CD8-positive, alpha-beta memory T cell (primary cell): ENCODE data around the gene NRG4. TPM values are rescaled to one million over a fixed set of nuclear protein-coding genes. Genes with fewer than 3 reads are reported as not detected.
"Not testable (repeated sequence)": the region's sequence is repeated elsewhere in the genome, so short reads cannot be mapped to it uniquely, and the experiment has no call there.

Source experiments
- CTCF ChIA-PET: fragments of 350-600 bp; sonication (Branson Sonifier 250); formaldehyde crosslinking; loops from one replicate; lab custom pipeline; 2021; ENCODE audit warnings: antibody characterized with exemption; lab: Charles Lee
- POLR2A ChIA-PET: fragments of 350-600 bp; sonication (Branson Sonifier 250); formaldehyde crosslinking; loops from one replicate; lab custom pipeline; 2021; ENCODE audit warnings: antibody characterized with exemption; lab: Charles Lee
- DNase-seq, 5 donors: peaks; one replicate each; pipeline versions ENCODE4 v3.0.0 to v3.0.0-alpha.2; 2020 to 2022; ENCODE audit warnings: mixed read lengths in 1 of 5
- H3K27ac ChIP-seq: one replicate; pipeline ENCODE4 v1.7.0; 2013; ENCODE audit warnings: low read depth, mild to moderate bottlenecking, low read length, moderate library complexity
- H3K27me3 ChIP-seq: 2 replicates; pipeline ENCODE4 v1.7.0; 2013; ENCODE audit warnings: low read length, mild to moderate bottlenecking; ENCODE audit not compliant: insufficient read depth, poor library complexity, severe bottlenecking
- H3K36me3 ChIP-seq: 2 replicates; pipeline ENCODE4 v1.7.0; 2013; ENCODE audit warnings: mild to moderate bottlenecking, low read length, moderate library complexity; ENCODE audit not compliant: insufficient read depth
- H3K4me1 ChIP-seq: 2 replicates; pipeline ENCODE4 v1.7.0; 2013; ENCODE audit warnings: mild to moderate bottlenecking, low read length, moderate library complexity; ENCODE audit not compliant: insufficient read depth
- H3K4me3 ChIP-seq: 2 replicates; pipeline ENCODE4 v1.7.0; 2013; ENCODE audit warnings: mild to moderate bottlenecking, low read length
- H3K9me3 ChIP-seq: 2 replicates; pipeline ENCODE4 v1.7.0; 2013; ENCODE audit warnings: mild to moderate bottlenecking, low read length
- H3K27ac Mint-ChIP-seq, 8 donors: one replicate each; pipeline ENCODE4 v1.8.0; 2020 to 2021; ENCODE audit warnings: mixed read lengths in 8 of 8, mild to moderate bottlenecking in 6 of 8, inconsistent platforms in 3 of 8, moderate library complexity in 3 of 8
- H3K27me3 Mint-ChIP-seq, 2 donors: one replicate each; pipeline ENCODE4 v1.8.0; 2020 to 2021; ENCODE audit warnings: mixed read lengths in 2 of 2, mild to moderate bottlenecking in 1 of 2, moderate library complexity in 1 of 2
- H3K36me3 Mint-ChIP-seq, 3 donors: one replicate each; pipeline ENCODE4 v1.8.0; 2020 to 2021; ENCODE audit warnings: mixed read lengths in 3 of 3, inconsistent platforms in 1 of 3, mild to moderate bottlenecking in 1 of 3
- H3K4me1 Mint-ChIP-seq, 3 donors: one replicate each; pipeline ENCODE4 v1.8.0; 2020 to 2021; ENCODE audit warnings: mixed read lengths in 3 of 3, inconsistent platforms in 1 of 3, mild to moderate bottlenecking in 1 of 3
- H3K4me3 Mint-ChIP-seq, 7 donors: one replicate each; pipeline ENCODE4 v1.8.0; 2020 to 2021; ENCODE audit warnings: mixed read lengths in 7 of 7, mild to moderate bottlenecking in 6 of 7, moderate library complexity in 4 of 7, inconsistent platforms in 2 of 7
- H3K9me3 Mint-ChIP-seq, 5 donors: one replicate each; pipeline ENCODE4 v1.8.0; 2020 to 2022; ENCODE audit warnings: mixed read lengths in 5 of 5, mild to moderate bottlenecking in 3 of 5, moderate library complexity in 2 of 5, inconsistent platforms in 1 of 5
- polyA plus RNA-seq: library from polyadenylated mRNA; unstranded; fragments of 300-500 nt; fragmentation: Illumina TruSeq; gene quantifications from one replicate; pipeline ENCODE4 v1.2.3, GENCODE V29; 2021
- total RNA-seq, 2 experiments: library from RNA; stranded (reverse); gene quantifications; one replicate each; pipeline ENCODE4 v1.2.3, GENCODE V29; 2021

Gene NRG4
- total and polyA plus RNA-seq, 3 experiments from 2014 or later = not detected

DNA sequence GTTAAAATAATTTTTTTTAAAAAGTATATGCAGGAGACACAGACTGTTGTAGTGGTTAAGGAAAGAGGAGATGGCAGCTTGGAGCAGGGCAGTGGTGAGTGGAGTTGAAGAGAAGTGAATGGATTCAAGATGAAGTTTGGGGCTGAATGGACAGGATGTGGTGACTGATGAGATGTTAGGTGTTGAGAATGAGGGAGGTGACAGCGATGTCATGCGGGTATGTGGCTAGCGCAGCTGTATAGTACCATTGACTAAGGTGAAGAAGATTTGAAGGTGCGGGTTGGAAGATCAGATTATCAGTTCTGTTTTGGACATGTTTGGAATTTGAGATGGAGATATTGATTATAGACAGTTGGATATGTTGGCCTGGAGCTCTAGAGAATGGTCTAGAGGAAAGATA lies 88.5 kb downstream of the NRG4 start:
- peaks cover 46 to 51% (median 48%) of the 10 kb centered on the region in 3 donors for H3K4me1 Mint-ChIP-seq
- H3K9me3 ChIP-seq = no peaks in the 10 kb centered on the region
- ChIA-PET POLR2A (no interaction called here), CTCF (no interaction called here)
- H3K36me3 Mint-ChIP-seq = peaks cover 4 to 65% (median 27%) of the 10 kb centered on the region in 3 donors
- H3K9me3 Mint-ChIP-seq = no peaks in the 10 kb centered on the region
- H3K4me3 Mint-ChIP-seq = peak overlapping the region in 4 of 7 donors; percentile 2 to 44 (median 34)
- DNase-seq = peak in 1 of 5 donors; percentile 11
- no peaks in the 10 kb centered on the region for H3K36me3 ChIP-seq
- no peak overlapping the region for H3K4me3 ChIP-seq
- no peaks in the 10 kb centered on the region for H3K27me3 ChIP-seq
- no peak overlapping the region for H3K27ac ChIP-seq
- peak overlapping the region in 4 of 8 donors; percentile 1 to 28 (median 14) for H3K27ac Mint-ChIP-seq
- peaks cover 17% of the 10 kb centered on the region for H3K4me1 ChIP-seq
- no peaks in the 10 kb centered on the region for H3K27me3 Mint-ChIP-seq

DNA sequence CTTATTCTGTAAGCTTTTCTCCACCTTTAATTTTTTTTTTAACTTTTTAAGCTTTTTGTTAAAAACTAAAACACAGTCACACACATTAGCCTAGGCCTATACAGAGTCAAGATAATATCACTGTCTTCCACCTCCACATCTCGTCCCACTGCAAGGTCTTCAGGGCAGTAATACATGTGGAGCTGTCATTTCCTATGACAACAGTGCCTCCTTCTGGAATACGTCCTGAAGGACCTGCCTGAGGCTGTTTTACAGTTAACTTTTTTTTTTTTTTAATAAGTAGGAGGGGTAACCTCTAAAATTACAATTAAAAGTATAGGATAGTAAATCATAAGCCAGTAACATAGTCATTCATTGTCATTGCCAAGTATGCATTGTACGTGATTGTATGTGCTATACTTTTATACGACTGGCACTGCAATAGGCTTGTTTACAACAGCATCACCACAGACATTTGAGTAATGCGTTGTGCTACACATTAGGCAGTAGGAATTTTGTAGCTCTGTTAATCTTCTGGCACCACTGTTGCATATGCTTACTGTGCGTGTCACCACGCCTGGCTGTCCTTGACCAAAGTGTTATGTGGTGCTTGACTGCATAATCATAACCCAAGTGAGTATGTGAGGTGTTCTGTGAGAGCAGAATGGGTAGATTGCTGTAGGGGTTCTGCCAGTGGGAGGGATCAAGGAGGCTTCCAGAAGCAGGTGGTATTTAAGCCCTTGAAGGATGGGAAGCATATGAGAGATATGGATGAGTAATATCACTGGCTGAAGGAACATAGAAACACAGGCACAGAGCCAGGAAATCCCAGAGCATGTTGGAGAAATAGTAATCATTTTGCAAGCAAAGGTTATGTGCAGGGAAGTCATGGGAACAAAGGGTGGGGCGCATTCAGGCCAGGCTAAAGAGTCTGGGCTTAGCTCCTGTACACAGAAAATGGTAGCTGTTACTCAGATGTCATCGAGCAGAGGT lies 90.2 kb downstream of the NRG4 start:
- H3K27me3 ChIP-seq = no peaks in the 10 kb centered on the region
- Mint-ChIP-seq H3K27ac (peak overlapping the region in 3 of 8 donors; percentile 8 to 86 (median 20)), H3K4me1 (peaks cover 37 to 41% (median 40%) of the 10 kb centered on the region in 3 donors), H3K9me3 (no peaks in the 10 kb centered on the region), H3K27me3 (no peaks in the 10 kb centered on the region), H3K36me3 (peaks cover 4 to 68% (median 26%) of the 10 kb centered on the region in 3 donors), H3K4me3 (no peak overlapping the region)
- ChIA-PET POLR2A (no interaction called here), CTCF (interaction anchor here (0.5 to 1.6 kb wide), 3 partner anchors 11 to 120 kb away, joined by 3 read pairs; no protein-coding TSS in a partner anchor)
- H3K27ac ChIP-seq = no peak overlapping the region
- no peaks in the 10 kb centered on the region for H3K9me3 ChIP-seq
- no peaks in the 10 kb centered on the region for H3K36me3 ChIP-seq
- DNase-seq = peak in 1 of 5 donors; percentile 10
- H3K4me1 ChIP-seq = peaks cover 17% of the 10 kb centered on the region
- H3K4me3 ChIP-seq = no peak overlapping the region

GRCh38 chr15:75920079-75920478 lies 92.1 kb downstream of the NRG4 start:
- Histone ChIP-seq H3K4me3 (no peak overlapping the region), H3K27me3 (no peaks in the 10 kb centered on the region), H3K36me3 (no peaks in the 10 kb centered on the region), H3K4me1 (peaks cover 15% of the 10 kb centered on the region), H3K27ac (no peak overlapping the region), H3K9me3 (no peaks in the 10 kb centered on the region)
- Mint-ChIP-seq H3K9me3 (no peaks in the 10 kb centered on the region), H3K27me3 (no peaks in the 10 kb centered on the region), H3K36me3 (peaks cover 0 to 62% (median 18%) of the 10 kb centered on the region in 3 donors), H3K27ac (peak overlapping the region in 1 of 8 donors; percentile 39), H3K4me3 (no peak overlapping the region), H3K4me1 (peaks cover 27 to 28% (median 27%) of the 10 kb centered on the region in 3 donors)
- POLR2A ChIA-PET = interaction anchor here (0.7 kb wide), 1 partner anchor 20 kb away, joined by 3 read pairs; no protein-coding TSS in a partner anchor
- DNase-seq = no peak
- CTCF ChIA-PET = interaction anchor here (1.3 kb wide), 1 partner anchor 9 kb away, joined by 3 read pairs; no protein-coding TSS in a partner anchor

DNA sequence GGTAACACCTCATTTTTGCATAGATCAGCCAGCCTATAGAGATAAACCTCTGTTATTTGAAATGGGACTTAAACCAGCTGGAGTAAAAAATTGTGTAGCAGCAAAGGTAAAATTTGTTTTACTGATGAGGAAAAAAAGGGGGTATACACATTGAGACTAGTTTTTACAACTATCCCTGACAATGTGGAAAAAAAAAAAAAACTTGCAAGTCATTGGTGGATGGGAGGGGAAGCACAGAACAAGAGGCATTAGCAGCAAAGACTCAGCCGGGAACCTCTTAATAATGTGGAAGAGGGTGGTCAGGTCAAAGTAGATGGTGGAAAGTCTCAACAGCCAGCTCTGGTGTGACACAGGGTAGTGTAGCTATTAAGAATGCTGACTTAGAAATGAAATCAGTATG lies 94.1 kb downstream of the NRG4 start:
- Mint-ChIP-seq H3K9me3 (no peaks in the 10 kb centered on the region), H3K4me1 (peaks cover 11 to 13% (median 11%) of the 10 kb centered on the region in 3 donors), H3K27me3 (no peaks in the 10 kb centered on the region), H3K36me3 (peaks cover 7 to 72% (median 22%) of the 10 kb centered on the region in 3 donors), H3K27ac (peak overlapping the region in 3 of 8 donors; percentile 32 to 38 (median 35)), H3K4me3 (no peak overlapping the region)
- DNase-seq = no peak
- H3K27ac ChIP-seq = no peak overlapping the region
- no peaks in the 10 kb centered on the region for H3K27me3 ChIP-seq
- no peaks in the 10 kb centered on the region for H3K4me1 ChIP-seq
- ChIA-PET CTCF (no interaction called here), POLR2A (no interaction called here)
- peaks cover 14% of the 10 kb centered on the region for H3K36me3 ChIP-seq
- H3K4me3 ChIP-seq = no peak overlapping the region
- H3K9me3 ChIP-seq = no peaks in the 10 kb centered on the region

GRCh38 chr15:75916978-75917377 lies 95.2 kb downstream of the NRG4 start:
- POLR2A ChIA-PET = no interaction called here
- peaks cover 18 to 74% (median 27%) of the 10 kb centered on the region in 3 donors for H3K36me3 Mint-ChIP-seq
- peaks cover 14% of the 10 kb centered on the region for H3K36me3 ChIP-seq

GRCh38 chr15:75910355-75910754 lies 101.9 kb downstream of the NRG4 start:
- POLR2A ChIA-PET, H3K27ac ChIP-seq: not testable (repeated sequence)

More at GRCh38 chr15:75916978-75917377, 95.2 kb downstream of the NRG4 start:
- no peaks in the 10 kb centered on the region for H3K27me3 Mint-ChIP-seq
- H3K27ac Mint-ChIP-seq = no peak overlapping the region
- H3K9me3 Mint-ChIP-seq = no peaks in the 10 kb centered on the region
- H3K4me1 Mint-ChIP-seq = peaks cover 8 to 13% (median 12%) of the 10 kb centered on the region in 3 donors
- no peak overlapping the region for H3K4me3 Mint-ChIP-seq
- no peak for DNase-seq
- Histone ChIP-seq H3K4me1 (no peaks in the 10 kb centered on the region), H3K4me3 (no peak overlapping the region), H3K27ac (no peak overlapping the region), H3K27me3 (no peaks in the 10 kb centered on the region), H3K9me3 (no peaks in the 10 kb centered on the region)
- CTCF ChIA-PET = no interaction called here

DNA sequence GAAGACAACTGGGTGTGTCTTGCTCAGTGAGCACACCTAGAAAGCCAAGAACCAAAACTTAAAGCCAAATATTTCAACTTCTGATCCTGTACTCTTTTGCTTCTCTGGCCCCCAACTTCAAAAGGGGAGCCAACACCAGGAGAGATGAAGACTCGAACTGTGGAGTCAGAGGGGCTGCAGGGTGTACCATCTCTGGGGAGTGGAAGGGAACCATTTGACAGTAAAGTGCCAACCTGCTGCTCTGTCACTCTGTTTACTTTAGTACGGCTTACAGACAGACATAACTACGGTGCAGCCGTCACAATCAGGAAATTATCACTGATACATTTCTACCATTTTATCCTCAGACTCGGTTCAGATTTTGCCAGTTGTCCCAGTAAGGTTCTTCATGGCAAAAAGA lies 107.0 kb downstream of the NRG4 start:
- peaks cover 40 to 70% (median 55%) of the 10 kb centered on the region in 3 donors for H3K4me1 Mint-ChIP-seq
- Histone ChIP-seq H3K4me3 (no peak overlapping the region), H3K4me1 (peaks cover 22% of the 10 kb centered on the region), H3K9me3 (no peaks in the 10 kb centered on the region), H3K36me3 (no peaks in the 10 kb centered on the region), H3K27ac (no peak overlapping the region), H3K27me3 (no peaks in the 10 kb centered on the region)
- no peaks in the 10 kb centered on the region for H3K9me3 Mint-ChIP-seq
- no peak for DNase-seq
- peak overlapping the region in 7 of 8 donors; percentile 46 to 91 (median 76) for H3K27ac Mint-ChIP-seq
- peaks cover 5 to 42% (median 7%) of the 10 kb centered on the region in 3 donors for H3K36me3 Mint-ChIP-seq
- POLR2A ChIA-PET = no interaction called here
- CTCF ChIA-PET = interaction anchor here (1.4 to 2.5 kb wide), 2 partner anchors 10 to 63 kb away, joined by 3 to 8 read pairs; partner anchors contain the start of gene UBE2Q2
- peak overlapping the region; percentile 71 to 98 (median 97) for H3K4me3 Mint-ChIP-seq
- H3K27me3 Mint-ChIP-seq = no peaks in the 10 kb centered on the region

More at GRCh38 chr15:75910355-75910754, 101.9 kb downstream of the NRG4 start:
- H3K9me3 ChIP-seq, H3K4me3 Mint-ChIP-seq, H3K27me3 ChIP-seq, H3K27me3 Mint-ChIP-seq, DNase-seq, H3K27ac Mint-ChIP-seq, CTCF ChIA-PET, H3K4me1 ChIP-seq, H3K4me3 ChIP-seq, H3K9me3 Mint-ChIP-seq: not testable (repeated sequence)
- Mint-ChIP-seq H3K4me1 (peaks cover 45 to 64% (median 58%) of the 10 kb centered on the region in 3 donors), H3K36me3 (peaks cover 35 to 72% (median 39%) of the 10 kb centered on the region in 3 donors)
- peaks cover 14% of the 10 kb centered on the region for H3K36me3 ChIP-seq
